PFSK-1 (cell line): Measurements from ENCODE around the gene PTPN6.

Experiments
- FOXP2 ChIP-seq: optimal IDR thresholded peaks from 2 replicates; pipeline ENCODE3; 2011; ENCODE audit warnings: borderline replicate concordance, control low read depth, inconsistent platforms; ENCODE audit not compliant: insufficient read depth; ENCODE audit errors: extremely low read length, extremely low read depth
- POLR2AphosphoS5 ChIP-seq: IDR thresholded peaks from 2 replicates; pipeline ENCODE4 v1.6.1; 2012; ENCODE audit warnings: low read depth, mild to moderate bottlenecking, control low read depth, low read length, moderate library complexity
- SIN3A ChIP-seq: IDR thresholded peaks from 2 replicates; pipeline ENCODE4 v1.6.1; 2012; ENCODE audit warnings: mild to moderate bottlenecking, low read length, moderate library complexity, borderline replicate concordance; ENCODE audit not compliant: insufficient read depth
- TAF1 ChIP-seq: IDR thresholded peaks from 2 replicates; pipeline ENCODE4 v1.6.1; 2012; ENCODE audit warnings: low read length, control low read depth, borderline replicate concordance; ENCODE audit not compliant: insufficient read depth
- TF ChIP-seq, protein P1 (sequence below), 2 experiments: IDR thresholded peaks; 2 replicates each; pipeline versions ENCODE4 v1.6.1 to v1.8.0; 2011 to 2012; ENCODE audit warnings: low read depth in 2 of 2, low read length in 2 of 2, control low read depth in 1 of 2, inconsistent platforms in 1 of 2, mild to moderate bottlenecking in 1 of 2, moderate library complexity in 1 of 2; ENCODE audit not compliant: insufficient read depth in 1 of 2

PTPN6 gene

DNA sequence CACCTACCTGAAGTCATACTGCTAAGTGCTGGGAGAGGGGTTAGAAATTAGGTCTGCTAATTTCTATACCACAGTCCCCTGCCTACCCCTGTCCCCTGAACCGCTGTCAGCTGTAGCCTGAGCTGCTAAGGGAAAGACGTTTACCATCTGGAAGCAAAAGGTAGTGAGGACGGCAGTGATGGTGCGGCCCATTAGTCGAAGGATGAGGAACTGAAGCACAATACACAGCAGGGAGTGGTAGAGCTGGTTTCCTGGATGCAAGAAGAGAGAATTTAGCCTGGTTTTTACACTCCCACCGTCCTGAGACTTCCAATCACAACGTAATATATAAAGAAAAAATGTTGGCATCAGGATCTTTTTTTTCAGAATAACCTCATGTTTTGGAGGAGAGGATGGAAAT, 31.4 kb downstream of the PTPN6 start:
- TF ChIP-seq POLR2AphosphoS5 (no peak), FOXP2 (no peak), TAF1 (no peak), SIN3A (no peak)
- TF ChIP-seq, protein P1, sequence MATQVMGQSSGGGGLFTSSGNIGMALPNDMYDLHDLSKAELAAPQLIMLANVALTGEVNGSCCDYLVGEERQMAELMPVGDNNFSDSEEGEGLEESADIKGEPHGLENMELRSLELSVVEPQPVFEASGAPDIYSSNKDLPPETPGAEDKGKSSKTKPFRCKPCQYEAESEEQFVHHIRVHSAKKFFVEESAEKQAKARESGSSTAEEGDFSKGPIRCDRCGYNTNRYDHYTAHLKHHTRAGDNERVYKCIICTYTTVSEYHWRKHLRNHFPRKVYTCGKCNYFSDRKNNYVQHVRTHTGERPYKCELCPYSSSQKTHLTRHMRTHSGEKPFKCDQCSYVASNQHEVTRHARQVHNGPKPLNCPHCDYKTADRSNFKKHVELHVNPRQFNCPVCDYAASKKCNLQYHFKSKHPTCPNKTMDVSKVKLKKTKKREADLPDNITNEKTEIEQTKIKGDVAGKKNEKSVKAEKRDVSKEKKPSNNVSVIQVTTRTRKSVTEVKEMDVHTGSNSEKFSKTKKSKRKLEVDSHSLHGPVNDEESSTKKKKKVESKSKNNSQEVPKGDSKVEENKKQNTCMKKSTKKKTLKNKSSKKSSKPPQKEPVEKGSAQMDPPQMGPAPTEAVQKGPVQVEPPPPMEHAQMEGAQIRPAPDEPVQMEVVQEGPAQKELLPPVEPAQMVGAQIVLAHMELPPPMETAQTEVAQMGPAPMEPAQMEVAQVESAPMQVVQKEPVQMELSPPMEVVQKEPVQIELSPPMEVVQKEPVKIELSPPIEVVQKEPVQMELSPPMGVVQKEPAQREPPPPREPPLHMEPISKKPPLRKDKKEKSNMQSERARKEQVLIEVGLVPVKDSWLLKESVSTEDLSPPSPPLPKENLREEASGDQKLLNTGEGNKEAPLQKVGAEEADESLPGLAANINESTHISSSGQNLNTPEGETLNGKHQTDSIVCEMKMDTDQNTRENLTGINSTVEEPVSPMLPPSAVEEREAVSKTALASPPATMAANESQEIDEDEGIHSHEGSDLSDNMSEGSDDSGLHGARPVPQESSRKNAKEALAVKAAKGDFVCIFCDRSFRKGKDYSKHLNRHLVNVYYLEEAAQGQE (IDR thresholded peaks at IDR 0.05; ENCODE audit: insufficient read depth in 1 of 2, low read depth in 2 of 2, low read length in 2 of 2) = no peak

DNA sequence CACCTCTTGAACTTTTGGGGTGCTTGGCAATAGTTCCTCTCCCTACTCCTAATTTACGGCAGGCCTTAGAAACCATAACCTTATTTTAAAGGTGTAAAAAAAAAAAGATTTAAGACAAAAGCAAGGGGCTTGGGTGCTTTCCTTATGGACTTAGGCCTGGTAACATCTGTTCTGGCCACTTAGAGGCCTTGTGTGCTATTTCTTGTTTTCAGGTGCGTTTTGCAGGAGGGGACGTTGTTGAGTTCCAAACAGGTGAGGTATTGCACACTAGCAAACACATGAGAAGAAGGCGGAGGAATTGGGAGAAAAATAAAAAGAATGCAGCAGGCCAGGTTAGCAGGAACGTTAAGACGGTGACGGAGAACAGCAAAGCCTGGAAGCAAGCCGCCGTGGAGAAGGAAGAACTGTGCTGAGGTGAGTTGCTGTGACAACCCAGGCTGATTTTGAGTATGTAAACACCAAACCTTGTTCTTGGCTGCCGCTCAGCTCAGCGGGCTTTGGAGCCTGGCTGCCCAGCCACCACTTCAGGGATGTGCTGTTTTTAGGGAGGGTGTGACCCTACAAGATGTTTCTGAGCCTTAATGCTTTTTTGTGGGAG, 36.9 kb downstream of the PTPN6 start:
- TF ChIP-seq, protein P1 (IDR thresholded peaks at IDR 0.05; ENCODE audit: insufficient read depth in 1 of 2, low read depth in 2 of 2, low read length in 2 of 2) = no peak
- no peak for TF ChIP-seq TAF1
- no peak for TF ChIP-seq SIN3A
- TF ChIP-seq POLR2AphosphoS5 = no peak
- TF ChIP-seq FOXP2 = no peak

DNA sequence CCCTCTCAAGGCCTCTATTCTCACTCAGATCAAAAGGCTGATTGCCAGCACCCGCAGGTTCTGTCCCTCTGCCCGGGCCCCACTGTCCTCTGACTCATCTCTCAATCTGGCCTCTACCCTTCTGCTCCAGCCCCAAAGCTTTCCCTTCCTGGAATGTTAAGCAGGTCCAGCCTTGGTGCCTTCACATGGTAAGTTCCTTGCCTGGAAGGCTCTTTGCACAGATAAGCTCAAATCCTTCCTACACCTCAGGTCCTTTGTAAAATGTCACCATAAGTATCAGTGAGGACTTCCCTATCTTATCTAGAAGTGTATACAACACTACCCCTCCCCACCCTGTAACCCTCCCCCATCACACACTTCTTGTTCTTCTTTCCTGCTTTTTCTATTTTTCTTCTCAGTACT, 44.9 kb downstream of the PTPN6 start:
- TF ChIP-seq SIN3A (no peak), POLR2AphosphoS5 (no peak), FOXP2 (no peak), TAF1 (no peak)
- TF ChIP-seq, protein P1 (IDR thresholded peaks at IDR 0.05; ENCODE audit: insufficient read depth in 1 of 2, low read depth in 2 of 2, low read length in 2 of 2) = no peak

DNA sequence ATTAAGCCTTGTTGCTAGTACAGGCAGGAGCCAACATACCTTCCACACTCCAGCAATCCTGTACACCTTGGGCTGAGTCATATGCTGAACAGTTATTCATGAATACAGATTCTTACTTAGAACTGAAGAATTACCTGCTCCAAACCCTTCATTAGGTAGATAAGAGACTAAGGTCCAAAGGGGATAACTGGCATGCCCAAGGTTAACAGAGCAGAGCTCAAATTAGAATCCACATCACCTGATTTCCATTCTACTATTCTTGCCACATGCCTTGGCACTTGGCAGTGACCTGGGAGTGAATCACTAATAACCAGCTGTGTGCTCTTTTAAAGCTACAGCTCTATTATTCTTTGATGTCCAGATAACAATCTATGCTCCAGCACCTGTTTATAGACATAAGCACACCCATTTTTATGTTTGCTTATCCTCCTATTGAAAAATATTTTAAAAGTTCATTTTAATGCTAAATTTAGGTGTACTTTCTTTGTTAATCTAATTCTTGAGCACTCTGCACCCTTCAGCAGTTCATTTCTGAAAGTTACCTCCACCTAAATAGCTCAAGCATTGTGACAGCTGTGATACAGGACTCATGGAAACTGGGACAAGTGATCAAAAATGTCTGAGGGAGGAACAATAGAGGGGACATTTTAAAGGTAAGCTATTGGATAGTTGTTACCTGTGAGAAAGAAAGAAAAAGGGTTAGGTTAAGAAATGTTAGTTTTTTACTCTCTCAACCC, 47.7 kb downstream of the PTPN6 start:
- no peak for TF ChIP-seq TAF1

DNA sequence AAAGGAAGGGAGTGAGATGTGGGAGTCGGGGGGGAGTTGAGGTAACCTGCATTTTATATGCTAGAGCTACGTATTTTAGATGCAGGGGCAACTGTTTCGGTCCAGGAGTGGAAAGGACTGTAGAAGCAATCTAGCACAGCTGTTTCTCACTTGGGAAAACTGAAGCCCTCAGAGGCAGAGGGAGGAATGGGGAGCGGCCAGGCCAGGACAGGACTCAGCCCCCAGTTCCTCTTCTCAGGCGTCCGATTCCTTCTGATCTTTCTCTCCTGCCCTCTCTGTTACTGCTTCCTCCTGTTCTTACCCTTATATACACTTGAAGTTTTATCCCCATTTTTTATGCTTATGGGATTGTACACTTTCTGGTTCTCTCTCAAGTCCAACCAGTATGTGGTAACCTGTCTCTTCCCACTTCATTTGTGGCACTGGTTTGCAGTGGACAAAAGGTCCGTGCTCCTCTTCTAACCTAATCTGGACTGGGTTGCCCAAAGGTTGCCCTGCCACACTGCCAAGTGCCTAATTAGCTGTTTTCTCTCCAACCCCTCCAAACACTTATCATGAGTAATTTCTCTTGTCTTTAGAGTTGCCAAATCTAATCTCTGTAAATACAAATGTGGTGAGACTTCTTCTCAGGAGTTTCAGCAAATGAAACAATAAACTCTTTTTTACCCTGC, 50.9 kb downstream of the PTPN6 start:
- no peak for TF ChIP-seq FOXP2
- TF ChIP-seq, protein P1 (IDR thresholded peaks at IDR 0.05; ENCODE audit: insufficient read depth in 1 of 2, low read depth in 2 of 2, low read length in 2 of 2) = no peak
- no peak for TF ChIP-seq SIN3A
